Naive thymus-derived CD4-positive, alpha-beta T cell (primary cell): ENCODE measurements around the gene LDLRAD4. TPM values are rescaled to one million over a fixed set of nuclear protein-coding genes. Genes with fewer than 3 reads are reported as not detected.
A peak's percentile ranks its signal among the peaks of the same experiment; 100 is the strongest.

Experiments
- ATAC-seq: fragments of 150-1000 bp; cut with Tn5 transposase; 2 replicates; pipeline ENCODE4 v1.10.0; 2021; ENCODE audit warnings: mild to moderate bottlenecking, moderate library complexity
- CTCF ChIA-PET: fragments of 350-600 bp; sonication (Branson Sonifier 250); formaldehyde crosslinking; loops from one replicate; lab custom pipeline; 2021; ENCODE audit warnings: antibody characterized with exemption; lab: Charles Lee
- POLR2A ChIA-PET: fragments of 350-600 bp; sonication (Branson Sonifier 250); formaldehyde crosslinking; loops from one replicate; lab custom pipeline; 2021; ENCODE audit warnings: antibody characterized with exemption, inconsistent platforms; lab: Charles Lee
- DNase-seq, 9 donors: peaks; one replicate each; pipeline versions ENCODE4 v3.0.0 to v3.0.0-alpha.2; 2020 to 2022; ENCODE audit warnings: mixed read lengths in 1 of 9
- H3K27ac ChIP-seq: one replicate; pipeline ENCODE4 v1.7.0; 2013; ENCODE audit warnings: mild to moderate bottlenecking, low read depth, low read length, moderate library complexity
- H3K27me3 ChIP-seq, 2 donors: one replicate each; pipeline ENCODE4 v1.7.0; 2013; ENCODE audit warnings: low read length in 2 of 2, mild to moderate bottlenecking in 2 of 2, moderate library complexity in 2 of 2; ENCODE audit not compliant: control insufficient read depth in 2 of 2, insufficient read depth in 2 of 2
- H3K36me3 ChIP-seq, 3 experiments: 1 replicate in 2 of 3; 2 replicates in 1 of 3; pipeline ENCODE4 v1.7.0; 2013; ENCODE audit warnings: low read length in 3 of 3, mild to moderate bottlenecking in 3 of 3, moderate library complexity in 1 of 3; ENCODE audit not compliant: insufficient read depth in 3 of 3, control insufficient read depth in 2 of 3
- H3K4me1 ChIP-seq, 2 donors: one replicate each; pipeline ENCODE4 v1.7.0; 2013; ENCODE audit warnings: low read length in 2 of 2, mild to moderate bottlenecking in 2 of 2, moderate library complexity in 1 of 2; ENCODE audit not compliant: control insufficient read depth in 2 of 2, insufficient read depth in 2 of 2
- H3K4me3 ChIP-seq: 2 replicates; pipeline ENCODE4 v1.7.0; 2013; ENCODE audit warnings: mild to moderate bottlenecking, low read length
- H3K9me3 ChIP-seq, 3 experiments: 1 replicate in 2 of 3; 2 replicates in 1 of 3; pipeline ENCODE4 v1.7.0; 2013; ENCODE audit warnings: low read length in 3 of 3; ENCODE audit not compliant: control insufficient read depth in 2 of 3
- H3K27ac Mint-ChIP-seq, 9 donors: one replicate each; pipeline ENCODE4 v1.8.0; 2020 to 2022; ENCODE audit warnings: mixed read lengths in 9 of 9, mild to moderate bottlenecking in 8 of 9, moderate library complexity in 5 of 9, inconsistent platforms in 2 of 9
- H3K27me3 Mint-ChIP-seq, 5 donors: one replicate each; pipeline ENCODE4 v1.8.0; 2021 to 2022; ENCODE audit warnings: mixed read lengths in 5 of 5, mild to moderate bottlenecking in 1 of 5
- H3K36me3 Mint-ChIP-seq, 5 donors: one replicate each; pipeline ENCODE4 v1.8.0; 2020 to 2022; ENCODE audit warnings: mixed read lengths in 5 of 5, mild to moderate bottlenecking in 3 of 5, inconsistent platforms in 1 of 5
- H3K4me1 Mint-ChIP-seq, 7 donors: one replicate each; pipeline ENCODE4 v1.8.0; 2020 to 2022; ENCODE audit warnings: mixed read lengths in 7 of 7, mild to moderate bottlenecking in 3 of 7, inconsistent platforms in 1 of 7
- H3K4me3 Mint-ChIP-seq, 10 donors: one replicate each; pipeline ENCODE4 v1.8.0; 2020 to 2022; ENCODE audit warnings: mild to moderate bottlenecking in 10 of 10, mixed read lengths in 10 of 10, moderate library complexity in 6 of 10, inconsistent platforms in 2 of 10
- H3K9me3 Mint-ChIP-seq, 11 donors: one replicate each; pipeline ENCODE4 v1.8.0; 2020 to 2022; ENCODE audit warnings: mixed read lengths in 11 of 11, mild to moderate bottlenecking in 4 of 11, inconsistent platforms in 1 of 11, moderate library complexity in 1 of 11
- intact Hi-C, 2 donors: fragments of 100-400 bp; cut with micrococcal nuclease; formaldehyde crosslinking; loops; one replicate each; pipeline ENCODE4 v1.15.1; 2023
- polyA plus RNA-seq, 2 donors: library from polyadenylated mRNA; unstranded; fragments of 300-500 nt; fragmentation: Illumina TruSeq; gene quantifications; one replicate each; pipeline ENCODE4 v1.2.3, GENCODE V29; 2021
- total RNA-seq, 6 experiments: library from RNA in 5 of 6; stranded (reverse) in 5 of 6; gene quantifications; 1 replicate in 5 of 6; 2 replicates in 1 of 6; pipeline ENCODE4 v1.2.3 and lab custom pipeline; 2021 to 2026

Gene LDLRAD4
- total and polyA plus RNA-seq, 7 experiments from 2014 or later, result 13.0 to 84.3 (median 53.7) TPM

GRCh38 chr18:13245481-13246000, 27.0 kb downstream of the LDLRAD4 start:
- H3K4me1 Mint-ChIP-seq, result peaks cover 0 to 4% (median 0%) of the 10 kb centered on the region in 7 donors
- Histone ChIP-seq H3K4me3 (no peak overlapping the region), H3K9me3 (no peaks in the 10 kb centered on the region), H3K36me3 (no peaks in the 10 kb centered on the region), H3K4me1 (no peaks in the 10 kb centered on the region), H3K27me3 (no peaks in the 10 kb centered on the region), H3K27ac (no peak overlapping the region)
- peaks cover 0 to 18% (median 5%) of the 10 kb centered on the region in 5 donors for H3K36me3 Mint-ChIP-seq
- ATAC-seq (no peak), DNase-seq (no peak)
- peaks cover 0 to 5% (median 0%) of the 10 kb centered on the region in 11 donors for H3K9me3 Mint-ChIP-seq
- ChIA-PET CTCF (no interaction called here), POLR2A (no interaction called here)
- H3K27ac Mint-ChIP-seq, result peak overlapping the region in 1 of 9 donors; percentile 43
- no peaks in the 10 kb centered on the region for H3K27me3 Mint-ChIP-seq
- no peak overlapping the region for H3K4me3 Mint-ChIP-seq
- intact Hi-C loops, result no loop called here

- H3K9me3 Mint-ChIP-seq, result peaks cover 0 to 5% (median 0%) of the 10 kb centered on the region in 11 donors
- no peak for ATAC-seq
- POLR2A ChIA-PET, result no interaction called here
- intact Hi-C loops, result no loop called here
- H3K27ac Mint-ChIP-seq, result no peak overlapping the region
- no peaks in the 10 kb centered on the region for H3K4me1 ChIP-seq
- no peak for DNase-seq
- H3K4me1 Mint-ChIP-seq, result peaks cover 0 to 4% (median 0%) of the 10 kb centered on the region in 7 donors
- H3K4me3 Mint-ChIP-seq, result no peak overlapping the region
- H3K27me3 Mint-ChIP-seq, result no peaks in the 10 kb centered on the region
- peaks cover 0 to 18% (median 5%) of the 10 kb centered on the region in 5 donors for H3K36me3 Mint-ChIP-seq
- H3K27me3 ChIP-seq, result no peaks in the 10 kb centered on the region
- no peaks in the 10 kb centered on the region for H3K36me3 ChIP-seq
- no peak overlapping the region for H3K4me3 ChIP-seq
- H3K9me3 ChIP-seq, result no peaks in the 10 kb centered on the region
- CTCF ChIA-PET, result no interaction called here
- H3K27ac ChIP-seq, result no peak overlapping the region
Observed at GRCh38 chr18:13246121-13246520, 27.6 kb downstream of the LDLRAD4 start.

GRCh38 chr18:13246591-13246990, 28.0 kb downstream of the LDLRAD4 start:
- peaks cover 0 to 18% (median 5%) of the 10 kb centered on the region in 5 donors for H3K36me3 Mint-ChIP-seq

GRCh38 chr18:13247506-13247905, 28.9 kb downstream of the LDLRAD4 start:
- no peaks in the 10 kb centered on the region for H3K27me3 Mint-ChIP-seq
- Histone ChIP-seq H3K27me3 (no peaks in the 10 kb centered on the region), H3K27ac (no peak overlapping the region), H3K9me3 (no peaks in the 10 kb centered on the region), H3K4me3 (no peak overlapping the region), H3K4me1 (no peaks in the 10 kb centered on the region), H3K36me3 (no peaks in the 10 kb centered on the region)
- H3K27ac Mint-ChIP-seq, result no peak overlapping the region
- intact Hi-C loops, result no loop called here
- ChIA-PET CTCF (no interaction called here), POLR2A (no interaction called here)
- peaks cover 0 to 8% (median 0%) of the 10 kb centered on the region in 7 donors for H3K4me1 Mint-ChIP-seq
- H3K9me3 Mint-ChIP-seq, result peaks cover 0 to 5% (median 0%) of the 10 kb centered on the region in 11 donors
- no peak for ATAC-seq
- no peak for DNase-seq
- H3K36me3 Mint-ChIP-seq, result peaks cover 0 to 18% (median 5%) of the 10 kb centered on the region in 5 donors
- H3K4me3 Mint-ChIP-seq, result no peak overlapping the region

More at GRCh38 chr18:13246591-13246990, 28.0 kb downstream of the LDLRAD4 start:
- no peak overlapping the region for H3K4me3 Mint-ChIP-seq
- peaks cover 0 to 5% (median 0%) of the 10 kb centered on the region in 11 donors for H3K9me3 Mint-ChIP-seq
- Histone ChIP-seq H3K9me3 (no peaks in the 10 kb centered on the region), H3K27me3 (no peaks in the 10 kb centered on the region), H3K4me1 (no peaks in the 10 kb centered on the region), H3K36me3 (no peaks in the 10 kb centered on the region), H3K4me3 (no peak overlapping the region), H3K27ac (no peak overlapping the region)
- no peaks in the 10 kb centered on the region for H3K27me3 Mint-ChIP-seq
- intact Hi-C loops, result no loop called here
- H3K27ac Mint-ChIP-seq, result no peak overlapping the region
- DNase-seq, result no peak
- POLR2A ChIA-PET, result no interaction called here
- CTCF ChIA-PET, result no interaction called here
- no peak for ATAC-seq
- peaks cover 0 to 8% (median 0%) of the 10 kb centered on the region in 7 donors for H3K4me1 Mint-ChIP-seq

- H3K27me3 Mint-ChIP-seq, result no peaks in the 10 kb centered on the region
- ChIA-PET POLR2A (interaction anchor here (0.5 to 0.6 kb wide), 2 partner anchors 21 to 47 kb away, joined by 3 to 5 read pairs; no protein-coding TSS in a partner anchor), CTCF (no interaction called here)
- H3K4me1 Mint-ChIP-seq, result peaks cover 0 to 8% (median 0%) of the 10 kb centered on the region in 7 donors
- Histone ChIP-seq H3K4me1 (no peaks in the 10 kb centered on the region), H3K4me3 (no peak overlapping the region), H3K9me3 (no peaks in the 10 kb centered on the region), H3K27me3 (no peaks in the 10 kb centered on the region), H3K27ac (no peak overlapping the region), H3K36me3 (no peaks in the 10 kb centered on the region)
- H3K36me3 Mint-ChIP-seq, result peaks cover 0 to 13% (median 0%) of the 10 kb centered on the region in 5 donors
- ATAC-seq (no peak), DNase-seq (no peak)
- no peak overlapping the region for H3K4me3 Mint-ChIP-seq
- H3K27ac Mint-ChIP-seq, result no peak overlapping the region
- intact Hi-C loops, result no loop called here
- no peaks in the 10 kb centered on the region for H3K9me3 Mint-ChIP-seq
Observed at GRCh38 chr18:13252686-13253410, 34.3 kb downstream of the LDLRAD4 start.

GRCh38 chr18:13253786-13254688, 35.5 kb downstream of the LDLRAD4 start:
- Mint-ChIP-seq H3K36me3 (peaks cover 0 to 10% (median 0%) of the 10 kb centered on the region in 5 donors), H3K9me3 (no peaks in the 10 kb centered on the region), H3K27me3 (peaks cover 0 to under 1% (median 0%) of the 10 kb centered on the region in 5 donors), H3K4me3 (no peak overlapping the region), H3K27ac (peak overlapping the region in 1 of 9 donors; percentile 76), H3K4me1 (peaks cover 0 to 8% (median 0%) of the 10 kb centered on the region in 7 donors)
- Histone ChIP-seq H3K4me1 (no peaks in the 10 kb centered on the region), H3K36me3 (no peaks in the 10 kb centered on the region), H3K4me3 (no peak overlapping the region), H3K27ac (no peak overlapping the region), H3K27me3 (no peaks in the 10 kb centered on the region), H3K9me3 (no peaks in the 10 kb centered on the region)
- ChIA-PET CTCF (no interaction called here), POLR2A (interaction anchor here (0.5 kb wide), 1 partner anchor 37 kb away, joined by 3 read pairs; no protein-coding TSS in a partner anchor)
- DNase-seq (no peak), ATAC-seq (no peak)
- intact Hi-C loops, result no loop called here
